SK-N-SH treated with all-trans-retinoic acid at 6 μM for 48 hours (cell line): ENCODE results near the gene OTOG.

Source experiments
- ATAC-seq: fragments of 200-7000 bp; cut with Tn5 transposase; 3 replicates; pipeline ENCODE4 v1.9.1; 2020; ENCODE audit warnings: mild to moderate bottlenecking, moderate library complexity
- ARNTL ChIP-seq: fragments of 450-650 bp; formaldehyde crosslinking; IDR thresholded peaks from 2 replicates; pipeline ENCODE4 v1.5.0; 2020; ENCODE audit warnings: low read depth, mild to moderate bottlenecking, moderate library complexity, borderline replicate concordance
- BACH2 ChIP-seq: fragments of 250-450 bp; sonication (Bioruptor Pico); IDR thresholded peaks from 2 replicates; pipeline ENCODE4 v1.9.0; 2021; ENCODE audit warnings: mild to moderate bottlenecking, borderline replicate concordance
- CREB5 ChIP-seq: fragments of 250-450 bp; sonication (Bioruptor Pico); IDR thresholded peaks from 2 replicates; pipeline ENCODE4 v1.5.1; 2020; ENCODE audit warnings: low read depth, mild to moderate bottlenecking, moderate library complexity
- CSRNP3 ChIP-seq: fragments of 250-450 bp; sonication (Bioruptor Pico); IDR thresholded peaks from 2 replicates; pipeline ENCODE4 v1.5.1; 2021; ENCODE audit warnings: mild to moderate bottlenecking, moderate library complexity
- ESRRG ChIP-seq: fragments of 250-450 bp; sonication (Bioruptor Pico); IDR thresholded peaks from 2 replicates; pipeline ENCODE4 v1.6.1; 2021; ENCODE audit warnings: mild to moderate bottlenecking
- GLIS3 ChIP-seq: fragments of 250-450 bp; sonication (Bioruptor Pico); IDR thresholded peaks from 2 replicates; pipeline ENCODE4 v1.5.0; 2020; ENCODE audit warnings: mild to moderate bottlenecking, moderate library complexity
- ISL1 ChIP-seq: fragments of 250-450 bp; sonication (Bioruptor Pico); IDR thresholded peaks from 2 replicates; pipeline ENCODE4 v2.1.2; 2022; ENCODE audit warnings: mild to moderate bottlenecking, moderate library complexity
- OSR1 ChIP-seq: fragments of 250-450 bp; sonication (Bioruptor Pico); IDR thresholded peaks from 2 replicates; pipeline ENCODE4 v1.8.0; 2022; ENCODE audit warnings: moderate library complexity, mild to moderate bottlenecking, inconsistent platforms
- PATZ1 ChIP-seq: fragments of 250-450 bp; sonication (Bioruptor Pico); IDR thresholded peaks from 2 replicates; pipeline ENCODE4 v1.8.0; 2020; ENCODE audit warnings: mild to moderate bottlenecking, moderate library complexity, borderline replicate concordance
- POU6F1 ChIP-seq: fragments of 250-450 bp; sonication (Bioruptor Pico); IDR thresholded peaks from 2 replicates; pipeline ENCODE4 v1.8.0; 2021; ENCODE audit warnings: low read depth, mild to moderate bottlenecking, moderate library complexity, borderline replicate concordance
- RARB ChIP-seq: fragments of 250-450 bp; sonication (Bioruptor Pico); IDR thresholded peaks from 2 replicates; pipeline ENCODE4 v1.8.0; 2021; ENCODE audit warnings: mild to moderate bottlenecking, moderate library complexity
- SNAI2 ChIP-seq: fragments of 250-450 bp; sonication (Bioruptor Pico); IDR thresholded peaks from 2 replicates; pipeline ENCODE4 v1.5.0; 2020; ENCODE audit warnings: mild to moderate bottlenecking, moderate library complexity
- TCF4 ChIP-seq: fragments of 250-450 bp; sonication (Bioruptor Pico); IDR thresholded peaks from 2 replicates; pipeline ENCODE4 v1.8.0; 2021; ENCODE audit warnings: mild to moderate bottlenecking, moderate library complexity, borderline replicate concordance
- TSHZ2 ChIP-seq: fragments of 250-450 bp; sonication (Bioruptor Pico); IDR thresholded peaks from 2 replicates; pipeline ENCODE4 v1.5.0; 2020; ENCODE audit warnings: mild to moderate bottlenecking, moderate library complexity
- ZC3H10 ChIP-seq: fragments of 250-450 bp; sonication (Bioruptor Pico); IDR thresholded peaks from 2 replicates; pipeline ENCODE4 v1.5.1; 2021; ENCODE audit warnings: mild to moderate bottlenecking, moderate library complexity
- ZFP3 ChIP-seq: fragments of 250-450 bp; sonication (Bioruptor Pico); IDR thresholded peaks from 2 replicates; pipeline ENCODE4 v1.5.0; 2020; ENCODE audit warnings: mild to moderate bottlenecking, moderate library complexity
- ZFP30 ChIP-seq: fragments of 450-650 bp; formaldehyde crosslinking; IDR thresholded peaks from 2 replicates; pipeline ENCODE4 v1.5.0; 2022; ENCODE audit warnings: mild to moderate bottlenecking, moderate library complexity
- ZNF565 ChIP-seq: fragments of 450-650 bp; formaldehyde crosslinking; conservative IDR thresholded peaks from 2 replicates; pipeline ENCODE4 v1.5.0; 2020; ENCODE audit warnings: low read depth, mild to moderate bottlenecking, moderate library complexity
- ZNF70 ChIP-seq: fragments of 450-650 bp; formaldehyde crosslinking; IDR thresholded peaks from 2 replicates; pipeline ENCODE4 v1.5.0; 2020; ENCODE audit warnings: mild to moderate bottlenecking, moderate library complexity
- ZNF8 ChIP-seq: fragments of 450-650 bp; formaldehyde crosslinking; IDR thresholded peaks from 2 replicates; pipeline ENCODE4 v1.5.0; 2020; ENCODE audit warnings: mild to moderate bottlenecking, moderate library complexity

The OTOG gene

GRCh38 chr11:17543574-17544180 is 3.4 kb upstream of the OTOG start:
- no peak for TF ChIP-seq TCF4 (CRISPR knock-in tag)
- no peak for TF ChIP-seq BACH2
- TF ChIP-seq ZNF70 (CRISPR knock-in tag) = no peak
- TF ChIP-seq CREB5 (CRISPR knock-in tag) = no peak
- no peak for TF ChIP-seq ZNF565 (CRISPR knock-in tag)
- no peak for TF ChIP-seq ZFP30 (CRISPR knock-in tag)
- no peak for TF ChIP-seq RARB
- TF ChIP-seq OSR1 (CRISPR knock-in tag) = no peak
- no peak for TF ChIP-seq POU6F1
- TF ChIP-seq ARNTL (CRISPR knock-in tag) = no peak
- no peak for TF ChIP-seq ESRRG (CRISPR knock-in tag)
- ATAC-seq = no peak

GRCh38 chr11:17544181-17544622 is 2.9 kb upstream of the OTOG start, which contains the start of gene USH1C:
USH1C (minus strand) TSS chr11:17544416; CDS start chr11:17544307, 109 bp downstream.
- ATAC-seq = peak; percentile 21; the same call in 1 of the 3 replicates
- no peak for TF ChIP-seq ZFP3

- no peak for ATAC-seq
- TF ChIP-seq ISL1 (CRISPR knock-in tag) = no peak
- TF ChIP-seq ZFP30 (CRISPR knock-in tag) = no peak
- no peak for TF ChIP-seq ARNTL (CRISPR knock-in tag)
- TF ChIP-seq CSRNP3 (CRISPR knock-in tag) = no peak
These were observed 819 bp upstream of the OTOG start for GRCh38 chr11:17546240-17546639.

GRCh38 chr11:17547932-17548331 is 873 bp downstream of the OTOG start:
- ATAC-seq = no peak
- no peak for TF ChIP-seq ZNF8 (CRISPR knock-in tag)
- TF ChIP-seq SNAI2 (CRISPR knock-in tag) = no peak
- no peak for TF ChIP-seq TSHZ2 (CRISPR knock-in tag)
- TF ChIP-seq RARB = no peak
- TF ChIP-seq ARNTL (CRISPR knock-in tag) = no peak
- TF ChIP-seq ZC3H10 (CRISPR knock-in tag) = no peak
- TF ChIP-seq ZFP30 (CRISPR knock-in tag) = no peak
- TF ChIP-seq TCF4 (CRISPR knock-in tag) = no peak
- TF ChIP-seq ZNF565 (CRISPR knock-in tag) = no peak
- TF ChIP-seq OSR1 (CRISPR knock-in tag) = no peak
- TF ChIP-seq ZNF70 (CRISPR knock-in tag) = no peak
- no peak for TF ChIP-seq CREB5 (CRISPR knock-in tag)
- no peak for TF ChIP-seq POU6F1
- no peak for TF ChIP-seq GLIS3 (CRISPR knock-in tag)
- TF ChIP-seq CSRNP3 (CRISPR knock-in tag) = no peak
- TF ChIP-seq ISL1 (CRISPR knock-in tag) = no peak
- TF ChIP-seq PATZ1 (CRISPR knock-in tag) = no peak
